Measurements from ENCODE around the gene SNPH.

The SNPH gene

GRCh38 chr20:1330075-1330830, 64.2 kb downstream of the SNPH start:
- TF ChIP-seq, protein P1, sequence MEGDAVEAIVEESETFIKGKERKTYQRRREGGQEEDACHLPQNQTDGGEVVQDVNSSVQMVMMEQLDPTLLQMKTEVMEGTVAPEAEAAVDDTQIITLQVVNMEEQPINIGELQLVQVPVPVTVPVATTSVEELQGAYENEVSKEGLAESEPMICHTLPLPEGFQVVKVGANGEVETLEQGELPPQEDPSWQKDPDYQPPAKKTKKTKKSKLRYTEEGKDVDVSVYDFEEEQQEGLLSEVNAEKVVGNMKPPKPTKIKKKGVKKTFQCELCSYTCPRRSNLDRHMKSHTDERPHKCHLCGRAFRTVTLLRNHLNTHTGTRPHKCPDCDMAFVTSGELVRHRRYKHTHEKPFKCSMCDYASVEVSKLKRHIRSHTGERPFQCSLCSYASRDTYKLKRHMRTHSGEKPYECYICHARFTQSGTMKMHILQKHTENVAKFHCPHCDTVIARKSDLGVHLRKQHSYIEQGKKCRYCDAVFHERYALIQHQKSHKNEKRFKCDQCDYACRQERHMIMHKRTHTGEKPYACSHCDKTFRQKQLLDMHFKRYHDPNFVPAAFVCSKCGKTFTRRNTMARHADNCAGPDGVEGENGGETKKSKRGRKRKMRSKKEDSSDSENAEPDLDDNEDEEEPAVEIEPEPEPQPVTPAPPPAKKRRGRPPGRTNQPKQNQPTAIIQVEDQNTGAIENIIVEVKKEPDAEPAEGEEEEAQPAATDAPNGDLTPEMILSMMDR (conservative IDR thresholded peaks at IDR 0.05; ENCODE audit: low read depth, low read length): no peak
- peak; percentile 29 for DNase-seq (ENCODE audit: low read depth)

GRCh38 chr20:1331101-1331500, 65.0 kb downstream of the SNPH start:
- TF ChIP-seq, protein P1 (conservative IDR thresholded peaks at IDR 0.05; ENCODE audit: low read depth, low read length): no peak
- DNase-seq (ENCODE audit: low read depth): no peak
- H3K4me3 ChIP-seq (ENCODE audit: low read depth, low read length): no peak overlapping the region

More at GRCh38 chr20:1330075-1330830, 64.2 kb downstream of the SNPH start:
- no peak overlapping the region for H3K4me3 ChIP-seq (ENCODE audit: low read depth, low read length)

- no peak overlapping the region for H3K4me3 ChIP-seq (ENCODE audit: low read depth, low read length)
- DNase-seq (ENCODE audit: low read depth): no peak
- TF ChIP-seq, protein P1 (conservative IDR thresholded peaks at IDR 0.05; ENCODE audit: low read depth, low read length): no peak
Observed at GRCh38 chr20:1331801-1332453, 65.8 kb downstream of the SNPH start.

GRCh38 chr20:1332749-1333300, 66.7 kb downstream of the SNPH start:
- H3K4me3 ChIP-seq (ENCODE audit: low read depth, low read length): no peak overlapping the region
- TF ChIP-seq, protein P1 (conservative IDR thresholded peaks at IDR 0.05; ENCODE audit: low read depth, low read length): no peak
- DNase-seq (ENCODE audit: low read depth): no peak

- no peak for DNase-seq (ENCODE audit: low read depth)
- TF ChIP-seq, protein P1 (conservative IDR thresholded peaks at IDR 0.05; ENCODE audit: low read depth, low read length): no peak
Observed at GRCh38 chr20:1333462-1334369, 67.6 kb downstream of the SNPH start.

GRCh38 chr20:1334370-1334731, 68.3 kb downstream of the SNPH start:
- no peak for DNase-seq (ENCODE audit: low read depth)
- no peak overlapping the region for H3K4me3 ChIP-seq (ENCODE audit: low read depth, low read length)
- TF ChIP-seq, protein P1 (conservative IDR thresholded peaks at IDR 0.05; ENCODE audit: low read depth, low read length): no peak

More at GRCh38 chr20:1333462-1334369, 67.6 kb downstream of the SNPH start:
- no peak overlapping the region for H3K4me3 ChIP-seq (ENCODE audit: low read depth, low read length)

All from choroid plexus epithelial cell (primary cell).